ENCODE results near the gene ADAMTS3.
"Not testable (repeated sequence)": the region's sequence is repeated elsewhere in the genome, so short reads cannot be mapped to it uniquely, and the experiment has no call there.

The ADAMTS3 gene

DNA sequence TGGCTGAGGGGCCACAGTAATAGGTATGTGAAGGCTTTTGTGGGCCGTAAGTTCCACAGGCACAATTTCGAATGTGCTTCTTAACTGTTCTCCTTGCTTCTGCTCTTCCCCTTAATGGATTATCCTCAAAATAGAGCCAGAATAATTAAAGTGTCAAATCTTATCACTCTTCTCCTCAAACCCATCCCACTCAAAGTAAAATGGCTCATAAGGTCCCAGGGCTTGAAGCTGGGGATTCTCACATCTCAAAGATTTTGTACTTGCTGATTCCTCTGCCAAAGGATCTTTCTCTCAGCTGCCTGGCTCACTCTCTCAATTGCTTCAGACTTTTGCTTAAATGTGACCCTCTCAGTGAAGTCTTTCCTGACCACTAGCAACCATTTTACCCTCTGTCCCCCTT lies 16.6 kb downstream of the ADAMTS3 start:
- H3K36me3 ChIP-seq (ENCODE audit: control insufficient read depth, insufficient read depth, low read length), result no peaks in the 10 kb centered on the region
- H3K27ac ChIP-seq (ENCODE audit: low read depth, low read length, severe bottlenecking), result no peak overlapping the region
- H3K4me1 ChIP-seq (ENCODE audit: control insufficient read depth, insufficient read depth, low read length, poor library complexity, severe bottlenecking), result peaks cover 4% of the 10 kb centered on the region
- H3K9me3 ChIP-seq (ENCODE audit: control insufficient read depth, low read length), result no peaks in the 10 kb centered on the region
- WGBS, 2 experiments (ENCODE audit: insufficient coverage in 2 of 2), result 100% methylated on average over 2 of the region's 2 CpGs
- no peak overlapping the region for H3K4me3 ChIP-seq (ENCODE audit: extremely low read depth, insufficient read depth, low read length, poor library complexity, severe bottlenecking)

GRCh38 chr4:72546456-72546855 lies 22.6 kb downstream of the ADAMTS3 start:
- Histone ChIP-seq H3K4me3 (ENCODE audit: extremely low read depth, insufficient read depth, low read length, poor library complexity, severe bottlenecking) (no peak overlapping the region), H3K36me3 (ENCODE audit: control insufficient read depth, insufficient read depth, low read length) (no peaks in the 10 kb centered on the region)
- WGBS, 2 experiments (ENCODE audit: insufficient coverage in 2 of 2), result no CpG with 5 or more reads among the region's 1 CpG

GRCh38 chr4:72540694-72541093 lies 28.3 kb downstream of the ADAMTS3 start:
- peaks cover 11% of the 10 kb centered on the region for H3K9me3 ChIP-seq (ENCODE audit: control insufficient read depth, low read length)
- WGBS, 2 experiments (ENCODE audit: insufficient coverage in 2 of 2), result 62 to 91% methylated on average over 1 of the region's 1 CpG
- H3K4me3 ChIP-seq (ENCODE audit: extremely low read depth, insufficient read depth, low read length, poor library complexity, severe bottlenecking); H3K27ac ChIP-seq (ENCODE audit: low read depth, low read length, severe bottlenecking); H3K4me1 ChIP-seq (ENCODE audit: control insufficient read depth, insufficient read depth, low read length, poor library complexity, severe bottlenecking); H3K36me3 ChIP-seq (ENCODE audit: control insufficient read depth, insufficient read depth, low read length): not testable (repeated sequence)

More at GRCh38 chr4:72546456-72546855, 22.6 kb downstream of the ADAMTS3 start:
- Histone ChIP-seq H3K27ac (ENCODE audit: low read depth, low read length, severe bottlenecking) (no peak overlapping the region), H3K4me1 (ENCODE audit: control insufficient read depth, insufficient read depth, low read length, poor library complexity, severe bottlenecking) (peaks cover 4% of the 10 kb centered on the region), H3K9me3 (ENCODE audit: control insufficient read depth, low read length) (peaks cover 2% of the 10 kb centered on the region)

GRCh38 chr4:72538006-72538405 lies 31.0 kb downstream of the ADAMTS3 start:
- Histone ChIP-seq H3K4me1 (ENCODE audit: control insufficient read depth, insufficient read depth, low read length, poor library complexity, severe bottlenecking) (no peaks in the 10 kb centered on the region), H3K9me3 (ENCODE audit: control insufficient read depth, low read length) (peaks cover 11% of the 10 kb centered on the region), H3K27ac (ENCODE audit: low read depth, low read length, severe bottlenecking) (no peak overlapping the region), H3K36me3 (ENCODE audit: control insufficient read depth, insufficient read depth, low read length) (no peaks in the 10 kb centered on the region), H3K4me3 (ENCODE audit: extremely low read depth, insufficient read depth, low read length, poor library complexity, severe bottlenecking) (no peak overlapping the region)
- 86 to 89% methylated on average over 1 of the region's 1 CpG for WGBS, 2 experiments (ENCODE audit: insufficient coverage in 2 of 2)

GRCh38 chr4:72536443-72536842 lies 32.6 kb downstream of the ADAMTS3 start:
- Histone ChIP-seq H3K9me3 (ENCODE audit: control insufficient read depth, low read length) (peaks cover 8% of the 10 kb centered on the region), H3K4me1 (ENCODE audit: control insufficient read depth, insufficient read depth, low read length, poor library complexity, severe bottlenecking) (no peaks in the 10 kb centered on the region), H3K27ac (ENCODE audit: low read depth, low read length, severe bottlenecking) (no peak overlapping the region), H3K4me3 (ENCODE audit: extremely low read depth, insufficient read depth, low read length, poor library complexity, severe bottlenecking) (no peak overlapping the region), H3K36me3 (ENCODE audit: control insufficient read depth, insufficient read depth, low read length) (no peaks in the 10 kb centered on the region)
- WGBS, 2 experiments (ENCODE audit: insufficient coverage in 2 of 2), result 100% methylated on average over 1 of the region's 1 CpG

DNA sequence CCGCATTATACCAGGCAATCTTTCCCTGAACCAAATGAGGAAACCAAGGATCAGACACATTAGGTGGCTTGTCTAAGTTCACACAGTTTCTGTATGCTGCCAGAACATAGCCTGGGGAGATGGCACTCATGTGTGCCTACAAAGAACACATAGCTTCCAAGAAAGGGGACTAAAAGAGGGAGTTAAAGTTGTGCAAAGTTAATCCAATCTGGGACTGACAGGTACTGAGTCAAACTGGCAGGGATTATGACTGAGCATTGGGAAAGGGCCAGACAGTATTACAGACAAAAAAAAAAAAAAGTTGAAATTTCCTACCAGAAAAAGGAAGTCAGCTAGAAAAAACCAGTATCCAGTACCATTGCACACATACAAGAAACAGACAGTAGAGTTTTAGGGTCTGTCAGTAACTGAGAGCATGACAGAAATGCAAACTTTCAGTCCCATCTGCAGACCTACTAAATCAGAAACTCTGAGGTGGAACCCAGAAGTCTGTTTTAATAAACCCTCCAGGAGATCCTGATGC lies 37.2 kb downstream of the ADAMTS3 start:
- Histone ChIP-seq H3K27ac (ENCODE audit: low read depth, low read length, severe bottlenecking) (no peak overlapping the region), H3K9me3 (ENCODE audit: control insufficient read depth, low read length) (no peaks in the 10 kb centered on the region), H3K4me1 (ENCODE audit: control insufficient read depth, insufficient read depth, low read length, poor library complexity, severe bottlenecking) (no peaks in the 10 kb centered on the region), H3K4me3 (ENCODE audit: extremely low read depth, insufficient read depth, low read length, poor library complexity, severe bottlenecking) (no peak overlapping the region), H3K36me3 (ENCODE audit: control insufficient read depth, insufficient read depth, low read length) (no peaks in the 10 kb centered on the region)
- 100% methylated on average over 1 of the region's 1 CpG for WGBS, 2 experiments (ENCODE audit: insufficient coverage in 2 of 2)

DNA sequence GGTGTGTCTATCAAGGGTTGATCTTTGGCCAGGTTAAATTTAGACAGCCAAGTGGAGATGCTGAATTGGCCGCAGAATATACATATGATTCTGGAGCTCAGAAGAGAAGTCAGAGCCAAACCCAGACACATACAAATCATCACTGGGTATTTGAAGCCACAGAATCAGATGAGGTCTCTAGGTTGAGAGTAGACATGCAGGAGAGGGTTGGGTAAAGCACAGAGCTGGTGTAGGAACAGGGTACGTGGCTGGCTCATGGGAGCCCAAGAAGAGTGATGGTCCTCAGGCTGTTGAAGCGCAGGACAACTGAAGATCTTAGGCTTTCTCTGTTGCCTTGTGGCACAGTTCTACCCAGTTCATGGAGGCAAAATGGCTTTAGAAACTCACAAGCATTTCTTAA lies 37.7 kb downstream of the ADAMTS3 start:
- Histone ChIP-seq H3K9me3 (ENCODE audit: control insufficient read depth, low read length) (no peaks in the 10 kb centered on the region), H3K4me3 (ENCODE audit: extremely low read depth, insufficient read depth, low read length, poor library complexity, severe bottlenecking) (no peak overlapping the region), H3K27ac (ENCODE audit: low read depth, low read length, severe bottlenecking) (no peak overlapping the region), H3K4me1 (ENCODE audit: control insufficient read depth, insufficient read depth, low read length, poor library complexity, severe bottlenecking) (no peaks in the 10 kb centered on the region), H3K36me3 (ENCODE audit: control insufficient read depth, insufficient read depth, low read length) (no peaks in the 10 kb centered on the region)
- WGBS, 2 experiments (ENCODE audit: insufficient coverage in 2 of 2), result 97 to 100% methylated on average over 2 to 3 of the region's 3 CpGs

GRCh38 chr4:72529148-72529822 lies 39.7 kb downstream of the ADAMTS3 start:
- Histone ChIP-seq H3K36me3 (ENCODE audit: control insufficient read depth, insufficient read depth, low read length) (no peaks in the 10 kb centered on the region), H3K27ac (ENCODE audit: low read depth, low read length, severe bottlenecking) (no peak overlapping the region), H3K4me1 (ENCODE audit: control insufficient read depth, insufficient read depth, low read length, poor library complexity, severe bottlenecking) (no peaks in the 10 kb centered on the region), H3K4me3 (ENCODE audit: extremely low read depth, insufficient read depth, low read length, poor library complexity, severe bottlenecking) (no peak overlapping the region), H3K9me3 (ENCODE audit: control insufficient read depth, low read length) (no peaks in the 10 kb centered on the region)
- 92 to 100% methylated on average over 2 of the region's 3 CpGs for WGBS, 2 experiments (ENCODE audit: insufficient coverage in 2 of 2)

- Histone ChIP-seq H3K27ac (ENCODE audit: low read depth, low read length, severe bottlenecking) (no peak overlapping the region), H3K4me1 (ENCODE audit: control insufficient read depth, insufficient read depth, low read length, poor library complexity, severe bottlenecking) (no peaks in the 10 kb centered on the region), H3K9me3 (ENCODE audit: control insufficient read depth, low read length) (no peaks in the 10 kb centered on the region), H3K4me3 (ENCODE audit: extremely low read depth, insufficient read depth, low read length, poor library complexity, severe bottlenecking) (no peak overlapping the region), H3K36me3 (ENCODE audit: control insufficient read depth, insufficient read depth, low read length) (no peaks in the 10 kb centered on the region)
- 67 to 86% methylated on average over 1 of the region's 2 CpGs for WGBS, 2 experiments (ENCODE audit: insufficient coverage in 2 of 2)
Measured at GRCh38 chr4:72527038-72527646, 41.9 kb downstream of the ADAMTS3 start.

- no peak overlapping the region for H3K4me3 ChIP-seq (ENCODE audit: extremely low read depth, insufficient read depth, low read length, poor library complexity, severe bottlenecking)
- 80 to 100% methylated on average over 1 of the region's 2 CpGs for WGBS, 2 experiments (ENCODE audit: insufficient coverage in 2 of 2)
- no peaks in the 10 kb centered on the region for H3K36me3 ChIP-seq (ENCODE audit: control insufficient read depth, insufficient read depth, low read length)
- H3K9me3 ChIP-seq (ENCODE audit: control insufficient read depth, low read length), result no peaks in the 10 kb centered on the region
- no peak overlapping the region for H3K27ac ChIP-seq (ENCODE audit: low read depth, low read length, severe bottlenecking)
- H3K4me1 ChIP-seq (ENCODE audit: control insufficient read depth, insufficient read depth, low read length, poor library complexity, severe bottlenecking), result no peaks in the 10 kb centered on the region
Measured at GRCh38 chr4:72525938-72526337, 43.1 kb downstream of the ADAMTS3 start.

- no peaks in the 10 kb centered on the region for H3K36me3 ChIP-seq (ENCODE audit: control insufficient read depth, insufficient read depth, low read length)
- H3K27ac ChIP-seq (ENCODE audit: low read depth, low read length, severe bottlenecking), result no peak overlapping the region
- no peaks in the 10 kb centered on the region for H3K9me3 ChIP-seq (ENCODE audit: control insufficient read depth, low read length)
- WGBS, 2 experiments (ENCODE audit: insufficient coverage in 2 of 2), result 89 to 97% methylated on average over 3 of the region's 3 CpGs
- H3K4me3 ChIP-seq (ENCODE audit: extremely low read depth, insufficient read depth, low read length, poor library complexity, severe bottlenecking), result no peak overlapping the region
- no peaks in the 10 kb centered on the region for H3K4me1 ChIP-seq (ENCODE audit: control insufficient read depth, insufficient read depth, low read length, poor library complexity, severe bottlenecking)
Measured at GRCh38 chr4:72522440-72522839, 46.6 kb downstream of the ADAMTS3 start.

Data from mesodermal cell (in vitro differentiated cells).